ENCODE data around the gene UPF1. TPM values are rescaled to one million over a fixed set of nuclear protein-coding genes. Genes with fewer than 3 reads are reported as not detected.

Gene UPF1
- total and polyA plus RNA-seq, 4 donors: 48.3 to 89.2 (median 64.5) TPM

- no peak for DNase-seq
- no peak for TF ChIP-seq CTCF (IDR thresholded peaks at IDR 0.05; ENCODE audit: control extremely low read depth, extremely low read depth)
- Histone ChIP-seq H3K27ac (ENCODE audit: low read depth in 1 of 2, low read length in 1 of 2) (peak overlapping the region; percentile 95 to 96), H3K9ac (ENCODE audit: insufficient read depth in 1 of 2, low read length in 2 of 2) (peak overlapping the region; percentile 56 to 67), H3K4me3 (peak overlapping the region; percentile 92), H3K9me3 (ENCODE audit: control insufficient read depth in 4 of 4, insufficient read depth in 3 of 4, low read length in 3 of 4) (no peaks in the 10 kb centered on the region), H3K4me1 (ENCODE audit: control insufficient read depth in 5 of 5, insufficient read depth in 5 of 5, low read length in 5 of 5) (peaks cover 8 to 19% (median 14%) of the 10 kb centered on the region in 5 donors), H3K36me3 (ENCODE audit: control insufficient read depth in 4 of 4, insufficient read depth in 4 of 4, low read length in 4 of 4) (peaks cover 0 to 6% (median 5%) of the 10 kb centered on the region in 4 donors), H3K27me3 (ENCODE audit: control insufficient read depth in 3 of 3, insufficient read depth in 3 of 3, low read length in 2 of 3) (peaks cover 0 to 3% (median 0%) of the 10 kb centered on the region in 3 donors)
- ATAC-seq (ENCODE audit: insufficient read depth, low FRiP score): no peak
- 0 to 1% methylated on average over 69 of the region's 69 CpGs for WGBS, 2 donors
Measured at GRCh38 chr19:18832306-18833140, 764 bp downstream of the UPF1 start.

GRCh38 chr19:18833141-18833476 is 1.4 kb downstream of the UPF1 start:
- peaks cover 0 to 10% (median 5%) of the 10 kb centered on the region in 4 donors for H3K36me3 ChIP-seq (ENCODE audit: control insufficient read depth in 4 of 4, insufficient read depth in 4 of 4, low read length in 4 of 4)
- peak overlapping the region in 1 of 2 donors; percentile 96 for H3K27ac ChIP-seq (ENCODE audit: low read depth in 1 of 2, low read length in 1 of 2)
- no peak for TF ChIP-seq CTCF (IDR thresholded peaks at IDR 0.05; ENCODE audit: control extremely low read depth, extremely low read depth)
- ATAC-seq (ENCODE audit: insufficient read depth, low FRiP score): no peak
- H3K4me3 ChIP-seq: peak overlapping the region; percentile 92
- H3K27me3 ChIP-seq (ENCODE audit: control insufficient read depth in 3 of 3, insufficient read depth in 3 of 3, low read length in 2 of 3): peaks cover 0 to 3% (median 0%) of the 10 kb centered on the region in 3 donors
- peaks cover 8 to 19% (median 14%) of the 10 kb centered on the region in 5 donors for H3K4me1 ChIP-seq (ENCODE audit: control insufficient read depth in 5 of 5, insufficient read depth in 5 of 5, low read length in 5 of 5)
- peak overlapping the region; percentile 56 to 67 for H3K9ac ChIP-seq (ENCODE audit: insufficient read depth in 1 of 2, low read length in 2 of 2)
- no peaks in the 10 kb centered on the region for H3K9me3 ChIP-seq (ENCODE audit: control insufficient read depth in 4 of 4, insufficient read depth in 3 of 4, low read length in 3 of 4)
- 2% methylated on average over 9 of the region's 9 CpGs for WGBS, 2 donors
- no peak for DNase-seq

- TF ChIP-seq CTCF (IDR thresholded peaks at IDR 0.05; ENCODE audit: control extremely low read depth, extremely low read depth): no peak
- Histone ChIP-seq H3K27me3 (ENCODE audit: control insufficient read depth in 3 of 3, insufficient read depth in 3 of 3, low read length in 2 of 3) (peaks cover 0 to 3% (median 0%) of the 10 kb centered on the region in 3 donors), H3K4me3 (peak overlapping the region; percentile 18), H3K36me3 (ENCODE audit: control insufficient read depth in 4 of 4, insufficient read depth in 4 of 4, low read length in 4 of 4) (peaks cover 0 to 10% (median 5%) of the 10 kb centered on the region in 4 donors), H3K9ac (ENCODE audit: insufficient read depth in 1 of 2, low read length in 2 of 2) (peak overlapping the region; percentile 44 to 67), H3K9me3 (ENCODE audit: control insufficient read depth in 4 of 4, insufficient read depth in 3 of 4, low read length in 3 of 4) (no peaks in the 10 kb centered on the region), H3K4me1 (ENCODE audit: control insufficient read depth in 5 of 5, insufficient read depth in 5 of 5, low read length in 5 of 5) (peaks cover 8 to 19% (median 14%) of the 10 kb centered on the region in 5 donors), H3K27ac (ENCODE audit: low read depth in 1 of 2, low read length in 1 of 2) (peak overlapping the region in 1 of 2 donors; percentile 34)
- 17 to 39% methylated on average over 18 of the region's 18 CpGs for WGBS, 2 donors
- no peak for DNase-seq
- no peak for ATAC-seq (ENCODE audit: insufficient read depth, low FRiP score)
Measured at GRCh38 chr19:18833849-18834643, 2.3 kb downstream of the UPF1 start.
